ENCODE data around the gene AADACL2. TPM values are rescaled to one million over a fixed set of nuclear protein-coding genes. Genes with fewer than 3 reads are reported as not detected.

AADACL2 gene
- total and polyA plus RNA-seq, 2 experiments from 2014 or later = not detected

DNA sequence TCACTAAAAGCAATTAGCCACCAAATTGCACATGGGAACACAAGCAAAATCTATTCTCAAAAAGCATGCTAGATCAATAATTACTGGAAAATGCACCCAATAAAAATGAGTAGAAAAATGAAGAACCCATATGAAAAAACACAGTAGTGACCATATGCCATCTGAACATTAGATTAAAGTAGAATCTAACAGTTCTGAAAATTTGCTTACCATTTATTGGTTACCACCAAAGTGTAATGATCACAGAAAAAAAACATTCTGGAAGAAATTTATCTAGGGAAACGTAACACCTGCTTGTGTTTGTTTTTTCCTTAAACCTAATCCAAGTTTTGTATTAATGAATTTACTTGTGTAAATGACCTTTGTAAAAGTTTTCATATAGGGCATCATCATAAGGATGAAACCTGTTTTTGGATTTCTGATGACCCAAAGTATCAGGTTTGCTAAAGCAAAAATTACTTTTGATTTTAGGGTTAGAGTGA is 42.6 kb downstream of the AADACL2 start:
- Histone ChIP-seq H3K9me3 (ENCODE audit: low read depth) (no peaks in the 10 kb centered on the region), H3K4me3 (no peak overlapping the region), H3K36me3 (ENCODE audit: low read depth) (no peaks in the 10 kb centered on the region; the same call in 1 of the 2 replicates), H3K4me1 (ENCODE audit: insufficient read depth) (peaks cover 3% of the 10 kb centered on the region), H2AFZ (no peak overlapping the region), H3K9ac (no peak overlapping the region), H3F3A (ENCODE audit: insufficient read depth) (no peaks in the 10 kb centered on the region; the same call in 1 of the 2 replicates), H3K27ac (no peak overlapping the region), H3K27me3 (replicated peaks; ENCODE audit: insufficient read depth) (no peaks in the 10 kb centered on the region), H3K79me2 (ENCODE audit: insufficient read depth) (no peaks in the 10 kb centered on the region), H3K9me2 (ENCODE audit: insufficient read depth) (no peaks in the 10 kb centered on the region), H4K20me1 (ENCODE audit: insufficient read depth) (no peaks in the 10 kb centered on the region), H3K4me2 (ENCODE audit: unreplicated experiment) (no peak overlapping the region)
- no peak for DNase-seq
- 81 to 83% methylated on average over 1 of the region's 1 CpG for WGBS, 2 experiments (ENCODE audit: low coverage in 1 of 2, low lambda C conversion rate in 2 of 2, missing lambda C conversion rate in 2 of 2)
- in situ Hi-C loops (cut with MboI) = no loop called here
- no peak for TF ChIP-seq EZH2 (IDR thresholded peaks at IDR 0.05; ENCODE audit: insufficient read depth, poor library complexity, severe bottlenecking)
- TF ChIP-seq EZH2phosphoT487 (IDR thresholded peaks at IDR 0.05; ENCODE audit: insufficient read depth, low read depth) = no peak

DNA sequence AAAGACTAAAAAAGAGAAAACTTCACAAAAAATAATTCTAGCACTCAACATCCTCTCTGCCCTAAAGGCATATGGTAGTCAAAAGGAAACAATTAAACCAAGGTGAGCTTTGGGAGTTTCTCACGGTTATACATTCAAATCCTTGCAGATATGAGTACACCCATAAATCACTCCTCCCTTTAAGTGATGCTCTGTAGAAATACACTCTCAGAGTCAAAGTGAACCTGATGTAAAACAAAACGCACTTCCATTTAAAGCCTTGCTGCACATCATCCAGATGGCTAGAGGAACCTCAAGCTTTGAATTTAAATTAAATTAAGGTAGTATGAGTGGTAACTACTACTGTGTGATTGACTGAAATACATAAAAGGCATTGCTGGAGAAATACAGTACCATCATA is 44.2 kb downstream of the AADACL2 start:
- in situ Hi-C loops (cut with MboI) = no loop called here
- Histone ChIP-seq H3K9me2 (ENCODE audit: insufficient read depth) (no peaks in the 10 kb centered on the region), H3K9ac (no peak overlapping the region), H3K27me3 (replicated peaks; ENCODE audit: insufficient read depth) (no peaks in the 10 kb centered on the region), H3K4me2 (ENCODE audit: unreplicated experiment) (no peak overlapping the region), H3K27ac (no peak overlapping the region), H3K9me3 (ENCODE audit: low read depth) (no peaks in the 10 kb centered on the region), H3K4me1 (ENCODE audit: insufficient read depth) (no peaks in the 10 kb centered on the region), H3K79me2 (ENCODE audit: insufficient read depth) (no peaks in the 10 kb centered on the region), H3K36me3 (ENCODE audit: low read depth) (no peaks in the 10 kb centered on the region; the same call in 1 of the 2 replicates), H3K4me3 (no peak overlapping the region), H2AFZ (no peak overlapping the region), H3F3A (ENCODE audit: insufficient read depth) (no peaks in the 10 kb centered on the region), H4K20me1 (ENCODE audit: insufficient read depth) (no peaks in the 10 kb centered on the region)
- WGBS, 2 experiments (ENCODE audit: low coverage in 1 of 2, low lambda C conversion rate in 2 of 2, missing lambda C conversion rate in 2 of 2) = 93 to 97% methylated on average over 2 of the region's 2 CpGs
- no peak for TF ChIP-seq EZH2 (IDR thresholded peaks at IDR 0.05; ENCODE audit: insufficient read depth, poor library complexity, severe bottlenecking)
- no peak for TF ChIP-seq EZH2phosphoT487 (IDR thresholded peaks at IDR 0.05; ENCODE audit: insufficient read depth, low read depth)
- no peak for DNase-seq

DNA sequence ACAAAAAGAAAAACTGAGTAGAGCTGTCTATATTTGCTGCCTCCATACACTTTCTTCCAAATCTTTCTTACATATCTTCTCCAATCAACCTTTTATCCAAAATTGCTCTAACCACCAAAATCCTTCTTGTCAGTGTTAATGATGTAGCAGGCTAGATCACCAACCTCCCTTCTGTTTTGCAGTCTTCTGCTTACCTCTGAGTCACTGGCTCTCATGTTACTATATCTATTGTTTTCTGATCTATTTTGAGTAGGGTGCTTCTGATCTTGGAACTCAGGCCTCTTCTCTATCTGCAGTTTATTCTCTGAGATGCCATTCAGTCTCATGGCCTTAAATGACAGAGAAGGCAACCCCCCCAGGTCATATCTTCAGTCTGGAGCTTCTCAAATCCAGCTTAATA is 53.9 kb downstream of the AADACL2 start:
- in situ Hi-C loops (cut with MboI) = no loop called here
- Histone ChIP-seq H4K20me1 (ENCODE audit: insufficient read depth) (no peaks in the 10 kb centered on the region), H3K27me3 (replicated peaks; ENCODE audit: insufficient read depth) (no peaks in the 10 kb centered on the region), H3K4me1 (ENCODE audit: insufficient read depth) (0 out of 2 replicates have a peak, but pooled peaks cover 4% of the 10 kb centered on the region), H3K4me3 (no peak overlapping the region), H3K36me3 (ENCODE audit: low read depth) (no peaks in the 10 kb centered on the region), H3K9me3 (ENCODE audit: low read depth) (no peaks in the 10 kb centered on the region), H3K27ac (no peak overlapping the region), H3F3A (ENCODE audit: insufficient read depth) (no peaks in the 10 kb centered on the region), H3K9ac (no peak overlapping the region), H2AFZ (no peak overlapping the region), H3K4me2 (ENCODE audit: unreplicated experiment) (no peak overlapping the region), H3K9me2 (ENCODE audit: insufficient read depth) (no peaks in the 10 kb centered on the region), H3K79me2 (ENCODE audit: insufficient read depth) (no peaks in the 10 kb centered on the region)
- DNase-seq = peak; percentile 18
- TF ChIP-seq EZH2 (IDR thresholded peaks at IDR 0.05; ENCODE audit: insufficient read depth, poor library complexity, severe bottlenecking) = no peak
- no peak for TF ChIP-seq EZH2phosphoT487 (IDR thresholded peaks at IDR 0.05; ENCODE audit: insufficient read depth, low read depth)

DNA sequence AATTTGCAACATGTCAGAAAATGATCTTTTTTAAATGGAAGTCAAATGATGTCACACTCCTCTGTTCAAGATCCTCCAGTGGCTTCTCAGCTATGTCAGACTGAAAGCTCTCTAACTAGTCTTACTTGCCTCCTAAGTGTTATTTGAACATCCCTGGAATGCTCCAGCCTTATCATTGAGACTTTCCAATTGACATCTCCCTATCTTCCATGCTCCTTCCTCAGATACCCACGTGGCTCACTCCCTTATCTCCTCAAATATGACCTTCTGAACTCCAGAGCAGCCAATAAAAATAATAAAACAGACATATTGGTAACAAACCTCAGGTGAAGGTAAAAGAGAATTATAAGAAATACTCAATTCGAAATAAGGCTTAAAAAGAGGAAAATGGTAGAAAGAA is 54.7 kb downstream of the AADACL2 start:
- Histone ChIP-seq H3F3A (ENCODE audit: insufficient read depth) (no peaks in the 10 kb centered on the region), H3K27me3 (replicated peaks; ENCODE audit: insufficient read depth) (no peaks in the 10 kb centered on the region), H3K9me3 (ENCODE audit: low read depth) (no peaks in the 10 kb centered on the region), H3K9me2 (ENCODE audit: insufficient read depth) (no peaks in the 10 kb centered on the region), H3K27ac (no peak overlapping the region), H4K20me1 (ENCODE audit: insufficient read depth) (no peaks in the 10 kb centered on the region), H3K4me2 (ENCODE audit: unreplicated experiment) (no peak overlapping the region), H3K4me1 (ENCODE audit: insufficient read depth) (0 out of 2 replicates have a peak, but pooled peaks cover 4% of the 10 kb centered on the region), H2AFZ (no peak overlapping the region), H3K79me2 (ENCODE audit: insufficient read depth) (no peaks in the 10 kb centered on the region), H3K4me3 (no peak overlapping the region), H3K9ac (no peak overlapping the region), H3K36me3 (ENCODE audit: low read depth) (no peaks in the 10 kb centered on the region)
- in situ Hi-C loops (cut with MboI) = no loop called here
- WGBS, 2 experiments (ENCODE audit: low coverage in 1 of 2, low lambda C conversion rate in 2 of 2, missing lambda C conversion rate in 2 of 2) = 43 to 64% methylated on average over 2 of the region's 2 CpGs
- no peak for DNase-seq
- TF ChIP-seq EZH2 (IDR thresholded peaks at IDR 0.05; ENCODE audit: insufficient read depth, poor library complexity, severe bottlenecking) (no peak), EZH2phosphoT487 (IDR thresholded peaks at IDR 0.05; ENCODE audit: insufficient read depth, low read depth) (no peak)
